Measurements from ENCODE around the gene TET1.
"Not testable (repeated sequence)": the region's sequence is repeated elsewhere in the genome, so short reads cannot be mapped to it uniquely, and the experiment has no call there.

TET1 gene

GRCh38 chr10:68560186-68560942 is at the start of gene TET1:
TSS of gene TET1 (plus strand) at chr10:68560337. CDS start at chr10:68572339, 12,002 bp downstream.
- no peak for DNase-seq

GRCh38 chr10:68516216-68516615 is 43.9 kb upstream of the TET1 start:
- DNase-seq: not testable (repeated sequence)

GRCh38 chr10:68516766-68517165 is 43.4 kb upstream of the TET1 start:
- DNase-seq: no peak

- no peak for DNase-seq
Measured at GRCh38 chr10:68517188-68517587, 42.9 kb upstream of the TET1 start.

GRCh38 chr10:68518609-68519008 is 41.5 kb upstream of the TET1 start:
- not testable (repeated sequence) for DNase-seq

GRCh38 chr10:68525490-68526038 is 34.6 kb upstream of the TET1 start:
- DNase-seq: not testable (repeated sequence)

- DNase-seq: no peak
Measured at GRCh38 chr10:68526634-68527307, 33.4 kb upstream of the TET1 start.

- DNase-seq: no peak
Measured at GRCh38 chr10:68536973-68537372, 23.2 kb upstream of the TET1 start.

- DNase-seq: no peak
Measured at GRCh38 chr10:68537796-68538195, 22.3 kb upstream of the TET1 start.

- DNase-seq: no peak
Measured at GRCh38 chr10:68543004-68543918, 16.9 kb upstream of the TET1 start.

GRCh38 chr10:68550747-68551411 is 9.3 kb upstream of the TET1 start:
- DNase-seq: no peak

- DNase-seq: no peak
Measured at GRCh38 chr10:68553138-68553537, 7.0 kb upstream of the TET1 start.

- DNase-seq: no peak
Measured at GRCh38 chr10:68553599-68553998, 6.5 kb upstream of the TET1 start.

- no peak for DNase-seq
Measured at GRCh38 chr10:68558478-68558877, 1.7 kb upstream of the TET1 start.

- DNase-seq: no peak
Measured at GRCh38 chr10:68559251-68559650, 886 bp upstream of the TET1 start.

GRCh38 chr10:68559841-68560185 is 324 bp upstream of the TET1 start:
- no peak for DNase-seq

- no peak for DNase-seq
Measured at GRCh38 chr10:68560943-68561864, 1.1 kb downstream of the TET1 start.

GRCh38 chr10:68561865-68562649 is 1.9 kb downstream of the TET1 start:
- DNase-seq: no peak

GRCh38 chr10:68562661-68563570 is 2.8 kb downstream of the TET1 start:
- DNase-seq: no peak

Data from T1000 (cell line).